K562 (cell line): ENCODE results near the gene SLC25A11. TPM values are rescaled to one million over a fixed set of nuclear protein-coding genes. Genes with fewer than 3 reads are reported as not detected.

ENCODE experiments used
- AFF4 ChIP-seq: sonication (generic); formaldehyde crosslinking; IDR thresholded peaks from 2 replicates; pipeline ENCODE4 v1.8.0; 2023; ENCODE audit warnings: mild to moderate bottlenecking, missing genetic modification reagents
- ARID1B ChIP-seq: fragments of 450-650 bp; IDR thresholded peaks from 2 replicates; pipeline ENCODE4 v1.6.1; 2016; ENCODE audit warnings: antibody characterized with exemption, mild to moderate bottlenecking, inconsistent platforms
- ATF4 ChIP-seq: fragments of 450-650 bp; formaldehyde crosslinking; IDR thresholded peaks from 2 replicates; pipeline ENCODE4 v1.4.0; 2022; ENCODE audit warnings: mild to moderate bottlenecking, moderate library complexity
- ATF7 ChIP-seq: fragments of 450-650 bp; IDR thresholded peaks from 2 replicates; pipeline ENCODE4 v1.7.1; 2014; ENCODE audit warnings: mild to moderate bottlenecking, moderate library complexity
- CREM ChIP-seq: IDR thresholded peaks from 2 replicates; pipeline ENCODE4 v1.6.1; 2014; ENCODE audit warnings: antibody characterized with exemption, low read depth
- IRF2 ChIP-seq: sonication (generic); formaldehyde crosslinking; IDR thresholded peaks from 2 replicates; pipeline ENCODE4 v1.8.1; 2022; ENCODE audit warnings: mild to moderate bottlenecking, missing genetic modification reagents
- JUND ChIP-seq, 2 experiments: IDR thresholded peaks; 2 replicates in 1 of 2; 3 replicates in 1 of 2; pipeline ENCODE4 v1.6.1; 2011; ENCODE audit warnings: borderline replicate concordance in 2 of 2, low read depth in 2 of 2, low read length in 2 of 2, improper control_type of control experiment in 1 of 2, missing biosample characterization in 1 of 2, missing genetic modification characterization in 1 of 2, missing genetic modification reagents in 1 of 2
- L3MBTL2 ChIP-seq: fragments of 450-650 bp; IDR thresholded peaks from 2 replicates; pipeline ENCODE4 v1.6.1; 2016; ENCODE audit warnings: mild to moderate bottlenecking, moderate library complexity
- LARP7 ChIP-seq: fragments of 450-650 bp; IDR thresholded peaks from 2 replicates; pipeline ENCODE4 v1.6.1; 2016
- MLLT1 ChIP-seq, 2 experiments: fragments of 450-650 bp; IDR thresholded peaks; 2 replicates each; pipeline ENCODE4 v1.6.1; 2016
- MTF1 ChIP-seq: fragments of 250-450 bp; sonication (Bioruptor Pico); IDR thresholded peaks from 2 replicates; pipeline ENCODE4 v1.9.0; 2021; ENCODE audit warnings: moderate library complexity, mild to moderate bottlenecking, inconsistent platforms, borderline replicate concordance
- RBBP5 ChIP-seq: fragments of 200-600 bp; sonication (generic); IDR thresholded peaks from 2 replicates; pipeline ENCODE4 v1.6.1; 2012; ENCODE audit warnings: borderline replicate concordance, mild to moderate bottlenecking, low read length, control low read depth, inconsistent platforms; ENCODE audit not compliant: insufficient read depth, poor library complexity, severe bottlenecking
- RBM15 ChIP-seq: fragments of 200-400 bp; formaldehyde crosslinking; IDR thresholded peaks from 2 replicates; pipeline ENCODE4 v1.6.1; 2018; ENCODE audit warnings: mild to moderate bottlenecking, low read length, moderate library complexity; ENCODE audit not compliant: insufficient read depth
- SRSF7 ChIP-seq: fragments of 200-400 bp; formaldehyde crosslinking; optimal IDR thresholded peaks from 2 replicates; pipeline ENCODE3; 2017; ENCODE audit warnings: mild to moderate bottlenecking, low read depth, low read length
- ZNF589 ChIP-seq: fragments of 200-800 bp; sonication (Bioruptor generic); IDR thresholded peaks from 2 replicates; pipeline ENCODE4 v1.6.1; 2016; ENCODE audit warnings: low read depth, missing genetic modification characterization, missing compliant biosample characterization
- ZNF592 ChIP-seq: fragments of 450-650 bp; IDR thresholded peaks from 2 replicates; pipeline ENCODE4 v1.6.1; 2017; ENCODE audit warnings: antibody characterized with exemption, mild to moderate bottlenecking
- ZNF785 ChIP-seq: fragments of 250-450 bp; sonication (Bioruptor Pico); IDR thresholded peaks from 2 replicates; pipeline ENCODE4 v1.4.0; 2020; ENCODE audit warnings: mild to moderate bottlenecking
- polyA plus RNA-seq, 8 experiments: library from polyadenylated mRNA; depleted of rRNA in 4 of 8; stranded (reverse) in 5 of 8; unstranded in 3 of 8; fragments of >200 nt; fragmentation: Nextera tagmentation in 2 of 8; fragmentation: Illumina TruSeq in 1 of 8; extraction: Ambion mirVana in 2 of 8; extraction: Trizol in 1 of 8; gene quantifications; 2 replicates each; pipeline versions ENCODE4 v1.2.1 to v1.2.3, GENCODE V29; 2011 to 2014; ENCODE audit warnings: inconsistent platforms in 1 of 8, missing spikeins in 1 of 8
- total RNA-seq, 7 experiments: library from RNA; depleted of rRNA in 6 of 7; stranded (reverse); fragments of >200 nt in 6 of 7; fragmentation: Illumina TruSeq in 2 of 7; extraction: Trizol in 2 of 7; gene quantifications; 2 replicates each; pipeline versions ENCODE4 v1.2.1 to v1.2.3, GENCODE V29; 2011 to 2021; ENCODE audit warnings: low replicate concordance in 1 of 7

SLC25A11 gene
- total and polyA plus RNA-seq, 9 of the 15 experiments (the other 6 are each of a cell fraction or from before 2014, with no cell fraction given): 3.1 to 56.7 (median 32.9) TPM

- no peak for TF ChIP-seq AFF4 (CRISPR knock-in tag)
- no peak for TF ChIP-seq RBBP5
- peak in 1 of 2 experiments; percentile 67; a peak in 1 of 4 replicates for TF ChIP-seq MLLT1 (IDR thresholded peaks at IDR 0.05)
- peak; percentile 42; the same call in 1 of the 2 replicates for TF ChIP-seq ATF7
- TF ChIP-seq L3MBTL2: 0 out of 2 replicates have a peak, but pooled peaks have one; percentile 26
- no peak for TF ChIP-seq ZNF785 (CRISPR knock-in tag)
- peak; percentile 89 for TF ChIP-seq JUND (IDR thresholded peaks at IDR 0.05; ENCODE audit: borderline replicate concordance, low read depth, low read length)
- peak; percentile 34; the same call in 1 of the 3 replicates for TF ChIP-seq JUND (tag; IDR thresholded peaks at IDR 0.05; ENCODE audit: borderline replicate concordance, low read depth, low read length)
- no peak for TF ChIP-seq MTF1 (CRISPR knock-in tag)
- no peak for TF ChIP-seq LARP7
- TF ChIP-seq SRSF7: no peak
- no peak for TF ChIP-seq RBM15
- TF ChIP-seq IRF2 (CRISPR knock-in tag): no peak
- peak; percentile 92 for TF ChIP-seq ATF4 (CRISPR knock-in tag)
- TF ChIP-seq CREM: no peak
- TF ChIP-seq ZNF592: 0 out of 2 replicates have a peak, but pooled peaks have one; percentile 25
- TF ChIP-seq ARID1B: peak; percentile 45; the same call in 1 of the 2 replicates
- no peak for TF ChIP-seq ZNF589 (CRISPR knock-in tag)
These were observed 29.3 kb upstream of the SLC25A11 start (continued) for GRCh38 chr17:4969047-4969550.
